WTC11 (cell line): ENCODE measurements around the gene GABRR2.

Experiments
- ZNF121 ChIP-seq: sonication (generic); formaldehyde crosslinking; IDR thresholded peaks from 2 replicates; pipeline ENCODE4 v1.8.0; 2023; ENCODE audit warnings: missing genetic modification reagents
- TF ChIP-seq, protein P1 (sequence below): fragments of 200-600 bp; IDR thresholded peaks from 2 replicates; pipeline ENCODE4 v1.8.0; 2022; ENCODE audit warnings: antibody characterized with exemption

DNA sequence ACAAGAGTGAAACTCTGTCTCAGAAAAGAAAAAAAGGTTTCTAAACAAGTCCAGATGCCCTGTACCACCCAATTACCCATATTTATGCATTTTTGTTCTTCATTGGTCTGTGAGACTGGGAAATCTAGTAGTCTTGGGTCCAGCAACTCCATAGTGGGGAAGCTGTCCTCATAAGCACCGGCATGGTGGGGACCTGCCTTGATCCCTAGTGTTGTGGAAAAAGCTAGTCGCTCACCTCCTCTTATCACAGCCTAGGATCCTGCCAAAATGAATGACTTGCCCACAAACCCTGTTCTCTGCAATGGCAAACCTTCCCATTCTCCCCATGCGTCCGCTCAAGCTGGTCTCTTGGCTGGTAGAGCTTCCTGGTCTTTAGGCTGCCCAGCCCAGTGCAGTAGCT lies 59.7 kb downstream of the GABRR2 start:
- TF ChIP-seq ZNF121 (CRISPR knock-in tag) = no peak
- TF ChIP-seq, protein P1, sequence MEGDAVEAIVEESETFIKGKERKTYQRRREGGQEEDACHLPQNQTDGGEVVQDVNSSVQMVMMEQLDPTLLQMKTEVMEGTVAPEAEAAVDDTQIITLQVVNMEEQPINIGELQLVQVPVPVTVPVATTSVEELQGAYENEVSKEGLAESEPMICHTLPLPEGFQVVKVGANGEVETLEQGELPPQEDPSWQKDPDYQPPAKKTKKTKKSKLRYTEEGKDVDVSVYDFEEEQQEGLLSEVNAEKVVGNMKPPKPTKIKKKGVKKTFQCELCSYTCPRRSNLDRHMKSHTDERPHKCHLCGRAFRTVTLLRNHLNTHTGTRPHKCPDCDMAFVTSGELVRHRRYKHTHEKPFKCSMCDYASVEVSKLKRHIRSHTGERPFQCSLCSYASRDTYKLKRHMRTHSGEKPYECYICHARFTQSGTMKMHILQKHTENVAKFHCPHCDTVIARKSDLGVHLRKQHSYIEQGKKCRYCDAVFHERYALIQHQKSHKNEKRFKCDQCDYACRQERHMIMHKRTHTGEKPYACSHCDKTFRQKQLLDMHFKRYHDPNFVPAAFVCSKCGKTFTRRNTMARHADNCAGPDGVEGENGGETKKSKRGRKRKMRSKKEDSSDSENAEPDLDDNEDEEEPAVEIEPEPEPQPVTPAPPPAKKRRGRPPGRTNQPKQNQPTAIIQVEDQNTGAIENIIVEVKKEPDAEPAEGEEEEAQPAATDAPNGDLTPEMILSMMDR = no peak
